Central memory CD8-positive, alpha-beta T cell (primary cell): ENCODE results near the gene CYSTM1.

Source experiments
- ATAC-seq: fragments of 150-1000 bp; cut with Tn5 transposase; replicated peaks from 2 replicates; pipeline ENCODE4 v1.10.0; 2022; ENCODE audit warnings: mild to moderate bottlenecking, moderate FRiP score, moderate number of reproducible peaks; ENCODE audit not compliant: poor library complexity, severe bottlenecking; ENCODE audit errors: extremely low read depth
- DNase-seq, 2 donors: peaks; one replicate each; pipeline ENCODE4 v3.0.0; 2021; ENCODE audit warnings: low spot score in 2 of 2
- H3K27ac Mint-ChIP-seq: one replicate; pipeline ENCODE4 v1.8.0; 2022; ENCODE audit warnings: low read depth, mild to moderate bottlenecking, moderate library complexity, mixed read lengths
- H3K27me3 Mint-ChIP-seq: one replicate; pipeline ENCODE4 v1.8.0; 2022; ENCODE audit warnings: mixed read lengths
- H3K36me3 Mint-ChIP-seq: one replicate; pipeline ENCODE4 v1.8.0; 2022; ENCODE audit warnings: mild to moderate bottlenecking, moderate library complexity, mixed read lengths; ENCODE audit not compliant: insufficient read depth
- H3K4me1 Mint-ChIP-seq: one replicate; pipeline ENCODE4 v1.8.0; 2022; ENCODE audit warnings: mixed read lengths
- H3K4me3 Mint-ChIP-seq: one replicate; pipeline ENCODE4 v1.8.0; 2022; ENCODE audit warnings: mild to moderate bottlenecking, moderate library complexity, mixed read lengths
- H3K9me3 Mint-ChIP-seq: one replicate; pipeline ENCODE4 v1.8.0; 2022; ENCODE audit warnings: mixed read lengths

CYSTM1 gene

DNA sequence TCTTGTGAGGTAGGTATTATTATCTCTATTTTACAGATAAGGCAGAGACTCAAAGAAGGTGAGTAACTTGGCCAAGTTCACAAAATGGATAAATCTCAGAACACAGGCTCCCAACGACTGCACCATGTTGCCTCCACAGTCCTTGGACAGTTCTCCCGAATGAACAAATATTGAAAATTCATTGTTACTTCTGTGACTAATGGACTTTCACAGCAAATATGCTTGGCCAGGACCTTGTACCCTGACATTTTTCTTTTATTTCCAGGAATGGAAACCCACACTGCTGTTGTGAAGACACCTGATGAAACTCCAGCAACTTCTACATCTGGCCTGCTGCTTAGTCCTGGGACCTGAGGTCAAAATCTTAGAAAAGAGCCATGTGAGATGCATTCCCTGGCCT, 2.5 kb upstream of the CYSTM1 start:
- no peak overlapping the region for H3K27ac Mint-ChIP-seq
- DNase-seq, result no peak
- peaks cover 9% of the 10 kb centered on the region for H3K27me3 Mint-ChIP-seq
- no peak for ATAC-seq
- H3K4me3 Mint-ChIP-seq, result no peak overlapping the region
- H3K36me3 Mint-ChIP-seq, result peaks cover 8% of the 10 kb centered on the region
- H3K4me1 Mint-ChIP-seq, result peaks cover 24% of the 10 kb centered on the region
- no peaks in the 10 kb centered on the region for H3K9me3 Mint-ChIP-seq

- peaks cover 8% of the 10 kb centered on the region for H3K36me3 Mint-ChIP-seq
- H3K9me3 Mint-ChIP-seq, result no peaks in the 10 kb centered on the region
- H3K27me3 Mint-ChIP-seq, result peaks cover 9% of the 10 kb centered on the region
- H3K4me1 Mint-ChIP-seq, result peaks cover 24% of the 10 kb centered on the region
- no peak for ATAC-seq
- no peak for DNase-seq
- peak overlapping the region; percentile 97 for H3K27ac Mint-ChIP-seq
- H3K4me3 Mint-ChIP-seq, result peak overlapping the region; percentile 93
Observed at GRCh38 chr5:140174014-140174413, 974 bp upstream of the CYSTM1 start.

GRCh38 chr5:140175367-140176030, 511 bp downstream of the CYSTM1 start:
- Mint-ChIP-seq H3K4me3 (peak overlapping the region; percentile 93), H3K9me3 (no peaks in the 10 kb centered on the region), H3K36me3 (peaks cover 8% of the 10 kb centered on the region), H3K27ac (peak overlapping the region; percentile 97), H3K27me3 (peaks cover 9% of the 10 kb centered on the region), H3K4me1 (peaks cover 24% of the 10 kb centered on the region)
- ATAC-seq (peak; percentile 52), DNase-seq (peak; percentile 49 to 54)

- no peak for ATAC-seq
- Mint-ChIP-seq H3K4me1 (peaks cover 24% of the 10 kb centered on the region), H3K27me3 (peaks cover 9% of the 10 kb centered on the region)
Observed at GRCh38 chr5:140176031-140176387, 1.0 kb downstream of the CYSTM1 start.

GRCh38 chr5:140178086-140178410, 3.1 kb downstream of the CYSTM1 start:
- DNase-seq, result no peak

More at GRCh38 chr5:140176031-140176387, 1.0 kb downstream of the CYSTM1 start:
- H3K36me3 Mint-ChIP-seq, result peaks cover 8% of the 10 kb centered on the region
- no peaks in the 10 kb centered on the region for H3K9me3 Mint-ChIP-seq
- peak overlapping the region; percentile 93 for H3K4me3 Mint-ChIP-seq
- H3K27ac Mint-ChIP-seq, result peak overlapping the region; percentile 97
- DNase-seq, result no peak

DNA sequence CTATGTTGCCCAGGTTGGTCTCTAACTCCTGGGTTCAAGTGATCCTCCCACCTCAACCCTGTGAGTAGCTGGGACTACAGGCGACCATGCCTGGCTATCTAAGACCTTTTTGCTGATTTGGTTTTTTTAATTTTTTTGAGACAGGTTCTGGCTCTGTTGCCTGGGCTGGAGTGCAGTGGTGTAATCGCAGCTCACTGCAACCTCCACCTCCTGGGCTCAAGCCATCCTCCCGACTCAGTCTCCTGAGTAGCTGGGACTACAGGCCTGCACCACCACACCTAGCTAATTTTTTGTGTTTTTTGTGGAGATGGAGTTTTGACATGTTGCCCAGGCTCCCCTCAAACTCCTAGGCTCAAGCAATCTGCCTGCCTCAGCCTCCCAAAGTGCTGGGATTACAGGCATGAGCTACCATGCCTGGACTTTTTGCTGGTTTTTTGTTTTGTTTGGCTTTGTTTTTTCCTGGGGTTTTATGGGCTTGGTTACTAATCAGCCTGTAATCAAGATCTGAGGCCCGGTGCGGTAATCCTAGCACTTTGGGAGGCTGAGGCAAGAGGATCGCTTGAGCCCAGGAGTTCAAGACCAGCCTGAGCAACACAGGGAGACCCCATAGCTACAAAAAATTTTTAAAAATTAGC, 3.6 kb downstream of the CYSTM1 start:
- Mint-ChIP-seq H3K4me1 (peaks cover 24% of the 10 kb centered on the region), H3K4me3 (no peak overlapping the region), H3K27me3 (peaks cover 9% of the 10 kb centered on the region), H3K9me3 (no peaks in the 10 kb centered on the region), H3K27ac (no peak overlapping the region), H3K36me3 (peaks cover 8% of the 10 kb centered on the region)
- DNase-seq, result no peak
- no peak for ATAC-seq

More at GRCh38 chr5:140178086-140178410, 3.1 kb downstream of the CYSTM1 start:
- H3K27me3 Mint-ChIP-seq, result peaks cover 9% of the 10 kb centered on the region
- no peaks in the 10 kb centered on the region for H3K9me3 Mint-ChIP-seq
- no peak overlapping the region for H3K4me3 Mint-ChIP-seq
- no peak overlapping the region for H3K27ac Mint-ChIP-seq
- peaks cover 8% of the 10 kb centered on the region for H3K36me3 Mint-ChIP-seq
- peaks cover 24% of the 10 kb centered on the region for H3K4me1 Mint-ChIP-seq
- no peak for ATAC-seq

DNA sequence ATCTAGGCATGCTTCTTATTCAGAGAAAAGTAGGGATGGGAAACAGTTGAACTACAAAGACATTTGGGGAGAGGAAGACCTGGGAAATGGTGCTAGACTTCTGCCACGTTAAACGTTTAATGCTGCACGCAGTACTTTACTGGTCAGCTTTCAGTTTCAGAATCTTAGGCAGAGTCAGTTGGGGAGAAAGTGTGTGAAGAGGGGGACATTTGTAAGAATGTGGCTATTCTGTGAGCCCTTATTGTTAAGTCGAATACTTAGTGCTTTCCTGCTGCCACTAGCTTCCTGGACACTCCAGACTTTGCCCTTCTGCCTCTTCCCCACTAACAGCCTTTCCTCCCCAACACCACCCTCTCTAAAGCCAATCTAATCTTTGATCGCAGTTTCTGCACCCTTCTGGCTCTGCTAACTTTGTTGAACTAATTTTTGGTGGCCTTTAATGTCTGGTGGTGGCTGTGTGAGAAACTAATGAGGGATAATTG, 6.1 kb downstream of the CYSTM1 start:
- peak overlapping the region; percentile 32 for H3K27ac Mint-ChIP-seq
- H3K36me3 Mint-ChIP-seq, result peaks cover 2% of the 10 kb centered on the region
- DNase-seq (no peak), ATAC-seq (no peak)
- peaks cover under 1% of the 10 kb centered on the region for H3K27me3 Mint-ChIP-seq
- no peak overlapping the region for H3K4me3 Mint-ChIP-seq
- H3K9me3 Mint-ChIP-seq, result no peaks in the 10 kb centered on the region
- peaks cover 1% of the 10 kb centered on the region for H3K4me1 Mint-ChIP-seq

DNA sequence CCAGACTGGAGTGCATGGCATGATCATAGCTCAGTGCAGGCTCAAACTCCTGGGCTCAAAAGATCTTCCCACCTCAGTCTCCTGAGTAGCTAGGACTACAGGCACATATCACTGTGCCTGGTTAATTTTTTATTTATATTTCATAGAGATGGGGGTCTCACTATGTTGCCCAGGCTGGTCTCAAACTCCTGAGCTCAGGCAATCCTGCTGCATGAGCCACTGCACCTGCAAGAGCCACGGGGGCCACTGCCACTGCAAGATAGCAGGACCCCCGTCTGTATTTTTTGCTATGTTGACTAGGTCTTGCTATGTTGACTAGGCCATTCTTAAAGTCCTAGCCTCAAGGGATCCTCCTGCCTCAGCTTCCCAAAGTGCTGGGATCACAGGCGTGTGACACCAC, 6.5 kb downstream of the CYSTM1 start:
- DNase-seq (no peak), ATAC-seq (no peak)
- Mint-ChIP-seq H3K4me1 (no peaks in the 10 kb centered on the region), H3K4me3 (no peak overlapping the region), H3K27ac (no peak overlapping the region), H3K9me3 (no peaks in the 10 kb centered on the region), H3K27me3 (no peaks in the 10 kb centered on the region), H3K36me3 (peaks cover 2% of the 10 kb centered on the region)

DNA sequence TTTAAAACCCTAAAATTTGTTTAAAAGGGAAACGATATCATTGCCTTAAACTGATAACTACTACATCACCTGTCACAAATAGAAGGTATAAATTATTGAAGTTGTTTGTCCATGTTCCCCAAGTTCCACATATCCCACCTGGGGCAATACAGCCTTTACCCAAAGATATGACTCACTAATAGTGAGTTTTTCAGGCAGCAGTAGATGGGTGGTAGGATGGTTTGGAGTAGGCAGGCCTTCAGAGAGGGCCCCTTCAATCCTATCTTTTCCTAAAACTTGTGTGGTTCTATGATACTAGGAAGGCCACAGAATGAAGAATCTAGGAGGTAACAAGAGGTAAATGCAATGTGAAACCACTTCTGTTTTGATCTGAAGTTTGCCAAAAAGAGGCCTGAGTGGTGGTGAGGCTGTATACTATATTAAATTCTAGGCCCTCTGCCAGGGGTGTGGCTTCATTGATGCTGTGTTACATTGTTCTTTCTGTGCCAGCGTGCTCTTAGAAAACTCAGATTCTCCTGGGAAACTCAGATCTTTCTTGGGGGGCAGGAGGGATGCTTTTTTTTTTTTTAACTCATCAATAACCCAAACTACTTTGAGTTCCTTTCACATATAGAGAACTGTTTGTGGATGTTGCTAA, 7.2 kb downstream of the CYSTM1 start:
- H3K27ac Mint-ChIP-seq, result no peak overlapping the region
- ATAC-seq (no peak), DNase-seq (no peak)
- H3K9me3 Mint-ChIP-seq, result no peaks in the 10 kb centered on the region
- H3K36me3 Mint-ChIP-seq, result no peaks in the 10 kb centered on the region
- H3K27me3 Mint-ChIP-seq, result no peaks in the 10 kb centered on the region
- H3K4me1 Mint-ChIP-seq, result no peaks in the 10 kb centered on the region
- H3K4me3 Mint-ChIP-seq, result no peak overlapping the region

DNA sequence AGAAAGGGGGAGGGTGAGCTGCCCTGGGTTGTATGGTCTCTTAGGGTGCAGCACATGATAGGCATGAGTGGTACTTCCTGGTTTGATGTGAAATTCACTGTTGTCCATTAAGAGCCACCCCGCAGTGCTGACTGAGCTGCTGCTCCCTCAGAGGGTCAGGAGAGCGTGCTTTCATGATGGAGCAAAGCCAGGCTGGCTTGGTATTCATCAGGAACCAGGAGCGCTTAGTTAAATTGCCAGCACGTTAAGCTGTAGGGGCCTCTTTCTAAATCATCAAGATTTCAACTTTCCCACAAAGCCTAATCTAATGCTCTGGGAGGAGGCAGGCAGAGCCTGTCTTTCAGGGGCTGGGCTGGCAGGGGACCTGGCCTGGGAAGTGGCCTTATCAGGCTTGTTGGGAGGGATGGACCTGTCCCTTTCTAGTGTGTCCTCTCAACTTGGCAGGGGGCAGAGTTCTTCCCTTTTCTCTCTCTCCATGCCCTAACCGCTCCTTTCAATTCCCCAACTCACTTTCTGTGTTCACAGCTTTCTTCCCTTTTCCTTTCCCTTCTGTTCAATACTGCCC, 7.9 kb downstream of the CYSTM1 start:
- DNase-seq (no peak), ATAC-seq (no peak)
- Mint-ChIP-seq H3K4me3 (no peak overlapping the region), H3K9me3 (no peaks in the 10 kb centered on the region), H3K4me1 (no peaks in the 10 kb centered on the region), H3K27me3 (no peaks in the 10 kb centered on the region), H3K27ac (peak overlapping the region; percentile 13), H3K36me3 (no peaks in the 10 kb centered on the region)

DNA sequence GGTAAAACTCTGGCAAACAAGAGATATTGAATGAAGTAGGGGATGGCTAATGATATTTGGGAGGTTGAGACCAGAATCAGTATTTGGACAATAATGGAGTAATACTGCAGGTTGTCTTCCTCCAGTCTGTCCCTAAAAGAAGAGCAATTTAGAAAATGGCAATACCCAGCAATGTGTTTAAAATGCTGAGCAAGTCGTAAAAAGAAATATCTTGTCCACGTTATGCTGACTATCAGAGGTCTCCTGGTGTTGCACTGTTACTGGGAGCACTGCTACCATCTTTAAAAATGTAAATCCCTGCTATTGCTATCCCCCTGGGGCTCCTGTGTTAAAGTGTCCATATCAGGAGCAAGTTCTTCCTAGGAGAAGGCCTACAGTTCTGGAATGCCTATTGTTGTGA, 10.4 kb downstream of the CYSTM1 start:
- Mint-ChIP-seq H3K27ac (no peak overlapping the region), H3K9me3 (no peaks in the 10 kb centered on the region), H3K4me3 (no peak overlapping the region), H3K36me3 (no peaks in the 10 kb centered on the region), H3K4me1 (no peaks in the 10 kb centered on the region), H3K27me3 (no peaks in the 10 kb centered on the region)
- ATAC-seq (no peak), DNase-seq (no peak)

- no peak overlapping the region for H3K4me3 Mint-ChIP-seq
- H3K4me1 Mint-ChIP-seq, result no peaks in the 10 kb centered on the region
- ATAC-seq, result no peak
- H3K36me3 Mint-ChIP-seq, result no peaks in the 10 kb centered on the region
- no peaks in the 10 kb centered on the region for H3K9me3 Mint-ChIP-seq
- no peak overlapping the region for H3K27ac Mint-ChIP-seq
- H3K27me3 Mint-ChIP-seq, result no peaks in the 10 kb centered on the region
- DNase-seq, result no peak
Observed at GRCh38 chr5:140186267-140186671, 11.3 kb downstream of the CYSTM1 start.

DNA sequence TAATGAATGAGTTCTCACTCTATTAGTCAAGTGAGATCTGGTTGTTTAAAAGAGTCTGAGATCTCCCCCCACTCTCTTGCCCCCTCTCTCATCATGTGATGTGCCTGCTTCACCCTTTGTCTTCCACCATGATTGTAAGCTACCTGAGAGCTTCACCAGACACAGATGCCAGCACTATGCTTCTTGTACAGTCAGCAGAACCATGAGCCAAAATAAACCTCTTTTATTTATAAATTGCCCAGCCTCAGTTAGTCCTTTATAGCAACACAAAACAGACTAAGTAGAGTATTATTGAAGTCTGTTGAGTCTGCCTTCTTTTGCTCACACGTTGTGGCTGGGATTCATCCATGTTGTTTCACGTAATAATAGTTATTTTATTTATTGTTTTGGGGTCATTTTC, 14.3 kb downstream of the CYSTM1 start:
- H3K4me3 Mint-ChIP-seq, result no peak overlapping the region
- no peaks in the 10 kb centered on the region for H3K9me3 Mint-ChIP-seq
- H3K27ac Mint-ChIP-seq, result no peak overlapping the region
- ATAC-seq (no peak), DNase-seq (no peak)
- no peaks in the 10 kb centered on the region for H3K4me1 Mint-ChIP-seq
- no peaks in the 10 kb centered on the region for H3K36me3 Mint-ChIP-seq
- no peaks in the 10 kb centered on the region for H3K27me3 Mint-ChIP-seq
